IgD-negative memory B cell (primary cell): Measurements from ENCODE around the gene DENND4A. TPM values are rescaled to one million over a fixed set of nuclear protein-coding genes. Genes with fewer than 3 reads are reported as not detected.
A peak's percentile ranks its signal among the peaks of the same experiment; 100 is the strongest.

Experiments
- H3K27ac Mint-ChIP-seq, 3 donors: one replicate each; pipeline ENCODE4 v1.8.0; 2020 to 2022; ENCODE audit warnings: mild to moderate bottlenecking in 3 of 3, mixed read lengths in 3 of 3, moderate library complexity in 1 of 3
- H3K27me3 Mint-ChIP-seq: one replicate; pipeline ENCODE4 v1.8.0; 2021; ENCODE audit warnings: mixed read lengths
- H3K36me3 Mint-ChIP-seq: one replicate; pipeline ENCODE4 v1.8.0; 2020; ENCODE audit warnings: mild to moderate bottlenecking, mixed read lengths
- H3K4me1 Mint-ChIP-seq, 3 donors: one replicate each; pipeline ENCODE4 v1.8.0; 2020 to 2022; ENCODE audit warnings: mixed read lengths in 3 of 3, mild to moderate bottlenecking in 1 of 3
- H3K4me3 Mint-ChIP-seq, 4 donors: one replicate each; pipeline ENCODE4 v1.8.0; 2020 to 2022; ENCODE audit warnings: mild to moderate bottlenecking in 4 of 4, mixed read lengths in 4 of 4, moderate library complexity in 3 of 4
- H3K9me3 Mint-ChIP-seq, 3 donors: one replicate each; pipeline ENCODE4 v1.8.0; 2020 to 2021; ENCODE audit warnings: mixed read lengths in 3 of 3, mild to moderate bottlenecking in 1 of 3
- polyA plus RNA-seq: library from polyadenylated mRNA; unstranded; fragments of 300-500 nt; fragmentation: Illumina TruSeq; gene quantifications from one replicate; pipeline ENCODE4 v1.2.3, GENCODE V29; 2021

DENND4A gene
- polyA plus RNA-seq, 1 donor from 2014 or later, result 24.7 TPM

GRCh38 chr15:65666257-65666656 is 125.8 kb downstream of the DENND4A start:
- no peaks in the 10 kb centered on the region for H3K9me3 Mint-ChIP-seq
- H3K4me3 Mint-ChIP-seq, result peak overlapping the region in 1 of 4 donors; percentile 37
- peaks cover 3% of the 10 kb centered on the region for H3K36me3 Mint-ChIP-seq
- peaks cover 6 to 10% (median 7%) of the 10 kb centered on the region in 3 donors for H3K4me1 Mint-ChIP-seq
- H3K27ac Mint-ChIP-seq, result peak overlapping the region in 1 of 3 donors; percentile 67
- H3K27me3 Mint-ChIP-seq, result no peaks in the 10 kb centered on the region

DNA sequence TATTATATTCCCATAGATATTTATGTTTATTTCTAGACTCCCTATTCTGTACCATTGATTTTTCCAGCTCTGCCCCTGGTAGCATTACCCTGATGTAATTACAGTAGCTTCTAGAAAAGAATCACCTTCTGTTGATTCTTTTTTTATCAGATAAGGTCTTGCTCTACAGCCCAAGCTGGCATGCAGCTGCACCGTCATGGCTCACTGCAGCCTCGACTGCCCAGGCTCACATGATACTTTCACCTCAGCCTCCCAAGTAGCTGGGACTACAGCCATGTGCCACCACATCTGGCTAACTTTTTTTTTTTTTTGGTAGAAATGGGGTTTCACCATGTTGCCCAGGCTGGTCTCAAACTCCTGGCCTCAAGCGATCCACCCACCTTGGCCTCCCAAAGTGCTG is 128.6 kb downstream of the DENND4A start:
- Mint-ChIP-seq H3K9me3 (no peaks in the 10 kb centered on the region), H3K36me3 (peaks cover 3% of the 10 kb centered on the region), H3K27me3 (no peaks in the 10 kb centered on the region), H3K27ac (peak overlapping the region; percentile 69 to 92 (median 73)), H3K4me3 (peak overlapping the region in 2 of 4 donors; percentile 9 to 43), H3K4me1 (peaks cover 9 to 20% (median 15%) of the 10 kb centered on the region in 3 donors)

DNA sequence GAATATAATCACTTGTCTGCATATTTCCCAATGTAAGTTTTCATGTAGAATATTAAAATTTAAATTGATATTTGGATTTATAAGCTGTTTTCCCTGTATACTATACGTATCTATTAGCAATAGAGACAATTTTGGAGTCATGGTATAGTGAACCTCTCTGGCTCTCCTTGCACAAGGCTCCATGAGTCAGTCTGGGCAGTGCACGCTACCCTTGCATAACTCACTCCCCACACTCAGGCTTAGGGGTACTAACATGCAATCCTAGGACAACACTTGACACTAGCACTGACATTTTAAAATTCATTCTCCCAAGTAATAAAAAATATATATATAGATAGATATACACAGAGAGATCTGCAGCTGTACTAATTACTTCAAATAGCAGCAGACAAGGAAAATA is 131.2 kb downstream of the DENND4A start:
- Mint-ChIP-seq H3K4me3 (no peak overlapping the region), H3K27me3 (no peaks in the 10 kb centered on the region), H3K27ac (no peak overlapping the region), H3K36me3 (peaks cover 4% of the 10 kb centered on the region), H3K9me3 (no peaks in the 10 kb centered on the region), H3K4me1 (peaks cover 9 to 20% (median 15%) of the 10 kb centered on the region in 3 donors)

DNA sequence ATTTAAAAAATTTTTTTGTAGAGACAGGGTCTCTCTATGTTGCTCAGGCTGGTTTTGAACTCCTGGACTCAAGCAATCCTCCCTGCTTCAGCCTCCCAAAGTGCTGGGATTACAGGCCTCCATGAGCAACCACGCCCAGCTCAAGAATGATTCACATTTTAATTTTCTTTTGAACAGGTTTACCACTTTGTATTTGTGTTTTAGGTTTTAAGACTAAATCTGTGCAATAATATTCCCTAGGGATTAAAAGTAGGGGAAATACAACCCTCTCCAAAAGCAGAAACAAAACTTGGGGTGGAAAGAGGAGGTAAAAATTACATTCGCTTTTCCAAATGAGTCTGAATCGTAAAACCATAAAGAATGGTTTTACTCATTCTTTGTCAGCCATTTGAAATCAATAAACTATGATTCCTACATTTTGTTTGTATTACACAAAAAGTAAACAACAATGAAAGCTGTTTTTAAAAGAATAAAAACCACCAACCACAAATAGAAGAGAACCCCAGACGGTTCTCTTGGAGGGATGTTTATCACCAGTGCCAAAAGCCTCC is 132.5 kb downstream of the DENND4A start:
- Mint-ChIP-seq H3K27ac (peak overlapping the region; percentile 23 to 69 (median 48)), H3K9me3 (no peaks in the 10 kb centered on the region), H3K4me1 (peaks cover 9 to 20% (median 15%) of the 10 kb centered on the region in 3 donors), H3K4me3 (no peak overlapping the region), H3K36me3 (peaks cover 3% of the 10 kb centered on the region), H3K27me3 (no peaks in the 10 kb centered on the region)

DNA sequence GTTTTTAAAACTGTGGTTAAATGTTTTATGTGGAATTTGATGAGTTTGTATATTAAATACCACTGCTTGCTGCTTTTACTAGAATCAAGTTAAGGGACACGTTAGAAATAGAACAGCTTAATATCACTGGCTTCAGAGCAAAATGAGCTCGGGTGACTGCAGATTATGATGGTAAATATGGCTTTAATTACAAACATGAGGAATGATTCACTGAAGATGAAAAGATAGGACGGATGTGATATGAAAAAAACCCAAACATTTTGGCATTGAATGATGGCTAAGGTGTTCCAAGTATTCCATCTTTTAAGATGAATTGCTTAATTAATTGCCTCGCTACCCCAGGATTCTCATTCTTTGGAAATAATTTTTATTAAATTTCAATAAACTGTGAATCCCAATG is 136.6 kb downstream of the DENND4A start:
- Mint-ChIP-seq H3K27ac (peak overlapping the region in 2 of 3 donors; percentile 9 to 43), H3K27me3 (no peaks in the 10 kb centered on the region), H3K36me3 (peaks cover 6% of the 10 kb centered on the region), H3K9me3 (no peaks in the 10 kb centered on the region), H3K4me3 (no peak overlapping the region), H3K4me1 (peaks cover 5 to 20% (median 9%) of the 10 kb centered on the region in 3 donors)

GRCh38 chr15:65655026-65655425 is 137.1 kb downstream of the DENND4A start:
- H3K4me3 Mint-ChIP-seq, result no peak overlapping the region
- H3K27me3 Mint-ChIP-seq, result no peaks in the 10 kb centered on the region
- no peaks in the 10 kb centered on the region for H3K9me3 Mint-ChIP-seq
- H3K27ac Mint-ChIP-seq, result peak overlapping the region; percentile 9 to 43 (median 31)
- H3K36me3 Mint-ChIP-seq, result peaks cover 6% of the 10 kb centered on the region
- H3K4me1 Mint-ChIP-seq, result peaks cover 9 to 21% (median 10%) of the 10 kb centered on the region in 3 donors

DNA sequence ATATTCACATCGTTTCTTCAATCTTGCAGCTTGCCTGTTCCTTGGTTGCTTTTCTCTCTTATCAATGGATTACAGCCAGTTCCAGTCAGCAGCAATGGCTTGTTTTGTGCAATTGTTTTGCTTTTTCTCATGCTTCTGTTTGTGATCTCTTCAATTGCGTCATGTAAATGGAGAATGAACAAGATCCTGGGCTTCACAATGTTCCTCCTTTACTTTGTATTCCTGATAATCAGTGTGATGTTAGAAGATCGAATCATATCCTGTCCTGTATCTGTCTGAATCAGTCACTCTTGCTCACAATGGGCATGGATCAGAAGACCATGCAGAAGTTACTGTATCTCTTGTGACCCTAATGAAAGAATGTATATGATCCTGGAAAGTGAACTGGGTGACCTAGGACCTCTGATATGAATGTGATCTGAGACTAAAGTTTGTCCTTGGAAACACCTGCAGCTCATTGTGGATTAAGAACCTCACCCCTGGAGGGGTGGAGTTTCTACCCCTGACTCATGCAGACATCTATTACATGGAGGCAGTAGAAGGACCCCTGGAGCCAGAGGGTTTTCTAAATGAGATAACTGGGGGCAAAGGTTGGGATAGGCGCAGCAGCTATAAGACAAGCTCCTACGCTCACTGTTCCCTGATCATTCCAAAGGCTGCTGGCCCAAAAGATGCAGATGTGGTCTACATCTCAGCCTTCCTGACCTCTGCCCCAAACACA is 138.1 kb downstream of the DENND4A start:
- Mint-ChIP-seq H3K27me3 (no peaks in the 10 kb centered on the region), H3K4me3 (no peak overlapping the region), H3K9me3 (no peaks in the 10 kb centered on the region), H3K27ac (peak overlapping the region in 2 of 3 donors; percentile 14 to 71), H3K4me1 (peaks cover 5 to 22% (median 7%) of the 10 kb centered on the region in 3 donors), H3K36me3 (peaks cover 6% of the 10 kb centered on the region)

DNA sequence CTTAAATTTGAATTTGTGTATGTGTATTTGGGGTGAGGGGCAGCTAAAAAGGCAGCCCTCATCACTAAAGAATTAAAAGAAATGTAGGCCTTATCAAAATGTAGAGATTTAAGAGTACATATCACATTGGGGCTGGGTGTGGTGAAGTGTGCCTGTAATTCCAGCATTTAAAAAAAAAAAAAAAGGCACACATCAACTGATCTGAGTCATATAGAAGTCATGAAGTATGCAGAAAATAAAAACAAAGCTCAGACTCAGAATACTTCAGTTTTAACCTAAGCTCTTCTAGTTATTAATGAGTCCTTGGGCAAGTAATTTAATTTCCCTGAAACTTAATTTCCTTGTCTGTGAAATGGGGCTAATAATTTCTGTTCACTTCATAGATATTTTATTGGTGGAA is 138.8 kb downstream of the DENND4A start:
- no peaks in the 10 kb centered on the region for H3K9me3 Mint-ChIP-seq
- H3K36me3 Mint-ChIP-seq, result peaks cover 6% of the 10 kb centered on the region
- peak overlapping the region in 1 of 3 donors; percentile 14 for H3K27ac Mint-ChIP-seq
- H3K27me3 Mint-ChIP-seq, result no peaks in the 10 kb centered on the region
- H3K4me1 Mint-ChIP-seq, result peaks cover 5 to 18% (median 7%) of the 10 kb centered on the region in 3 donors
- no peak overlapping the region for H3K4me3 Mint-ChIP-seq

DNA sequence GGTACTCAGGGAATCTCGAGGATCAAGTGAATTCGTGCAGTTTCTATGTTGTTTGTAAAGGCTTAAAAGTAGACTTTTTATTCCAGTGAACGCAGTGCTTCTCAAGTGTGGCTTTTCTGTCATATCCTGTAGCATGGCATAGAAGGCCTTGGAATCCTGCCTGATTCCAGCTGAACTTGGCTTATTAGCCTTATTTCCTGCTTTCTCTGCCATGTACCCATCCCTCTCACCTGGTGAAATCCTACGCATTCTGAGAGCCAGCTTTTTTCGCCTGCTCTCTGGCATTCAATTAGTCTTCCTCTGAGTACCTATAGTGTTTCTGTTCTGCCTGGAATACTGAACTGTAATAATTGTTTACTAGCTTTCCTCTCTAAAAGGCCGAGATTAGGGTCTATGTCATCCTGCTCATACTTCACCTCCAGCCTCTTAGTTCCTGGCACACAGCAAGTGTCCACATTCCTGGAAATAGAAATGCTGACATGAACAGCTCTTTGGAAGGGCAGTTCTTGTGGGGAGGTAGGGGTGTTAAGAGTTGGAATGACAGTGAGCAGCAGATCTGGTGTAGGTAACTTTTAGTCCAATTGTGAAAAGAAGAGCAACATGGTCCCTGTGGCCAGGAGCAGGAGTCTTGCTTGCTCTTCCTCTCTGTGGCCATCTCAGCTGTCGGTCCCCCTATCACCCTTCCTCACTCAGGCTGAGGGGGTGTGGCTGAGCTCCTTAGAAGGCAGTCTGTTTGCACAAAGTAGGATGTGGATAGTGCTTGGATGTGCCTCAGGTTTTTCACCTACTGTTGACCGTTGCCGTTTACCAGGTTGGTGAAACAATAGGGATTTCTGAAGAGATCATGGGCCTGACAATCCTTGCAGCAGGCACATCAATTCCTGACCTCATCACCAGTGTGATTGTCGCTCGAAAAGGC is 140.0 kb downstream of the DENND4A start:
- Mint-ChIP-seq H3K9me3 (no peaks in the 10 kb centered on the region), H3K27ac (peak overlapping the region; percentile 8 to 27 (median 18)), H3K27me3 (no peaks in the 10 kb centered on the region), H3K4me3 (no peak overlapping the region), H3K36me3 (peaks cover 7% of the 10 kb centered on the region), H3K4me1 (peaks cover 5 to 18% (median 9%) of the 10 kb centered on the region in 3 donors)

GRCh38 chr15:65651042-65651322 is 141.1 kb downstream of the DENND4A start:
- Mint-ChIP-seq H3K36me3 (peaks cover 6% of the 10 kb centered on the region), H3K27ac (no peak overlapping the region), H3K9me3 (no peaks in the 10 kb centered on the region), H3K4me1 (peaks cover 5 to 18% (median 9%) of the 10 kb centered on the region in 3 donors), H3K4me3 (no peak overlapping the region), H3K27me3 (no peaks in the 10 kb centered on the region)

DNA sequence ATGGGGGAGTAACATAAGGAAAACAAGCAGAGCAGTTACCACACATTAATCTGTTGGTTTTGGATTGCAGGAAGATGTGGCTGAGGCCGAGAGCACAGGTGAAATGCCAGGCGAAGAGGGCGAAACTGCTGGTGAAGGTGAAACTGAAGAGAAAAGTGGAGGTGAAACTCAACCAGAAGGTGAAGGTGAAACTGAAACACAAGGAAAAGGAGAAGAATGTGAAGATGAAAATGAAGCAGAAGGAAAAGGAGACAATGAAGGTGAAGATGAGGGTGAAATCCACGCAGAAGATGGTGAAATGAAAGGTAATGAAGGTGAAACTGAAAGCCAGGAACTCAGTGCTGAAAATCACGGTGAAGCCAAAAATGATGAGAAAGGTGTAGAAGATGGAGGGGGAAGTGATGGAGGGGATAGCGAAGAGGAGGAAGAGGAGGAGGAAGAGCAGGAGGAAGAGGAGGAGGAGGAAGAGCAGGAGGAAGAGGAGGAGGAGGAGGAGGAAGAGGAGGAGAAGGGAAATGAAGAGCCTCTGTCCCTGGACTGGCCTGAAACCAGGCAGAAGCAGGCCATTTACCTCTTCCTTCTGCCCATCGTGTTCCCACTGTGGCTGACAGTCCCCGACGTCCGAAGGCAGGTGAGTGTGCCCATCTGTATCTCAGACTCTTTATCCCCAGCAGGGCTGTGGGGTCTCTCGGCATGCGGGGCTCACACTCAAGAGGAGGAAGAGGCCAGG is 141.6 kb downstream of the DENND4A start:
- peak overlapping the region in 2 of 4 donors; percentile 14 to 58 for H3K4me3 Mint-ChIP-seq
- peak overlapping the region in 2 of 3 donors; percentile 63 to 68 for H3K27ac Mint-ChIP-seq
- H3K36me3 Mint-ChIP-seq, result peaks cover 7% of the 10 kb centered on the region
- H3K9me3 Mint-ChIP-seq, result no peaks in the 10 kb centered on the region
- no peaks in the 10 kb centered on the region for H3K27me3 Mint-ChIP-seq
- peaks cover 5 to 18% (median 9%) of the 10 kb centered on the region in 3 donors for H3K4me1 Mint-ChIP-seq

- H3K4me3 Mint-ChIP-seq, result no peak overlapping the region
- H3K27me3 Mint-ChIP-seq, result no peaks in the 10 kb centered on the region
Measured at GRCh38 chr15:65646486-65646885, 145.6 kb downstream of the DENND4A start.

GRCh38 chr15:65645392-65645791 is 146.7 kb downstream of the DENND4A start:
- Mint-ChIP-seq H3K36me3 (peaks cover 8% of the 10 kb centered on the region), H3K9me3 (no peaks in the 10 kb centered on the region), H3K4me1 (peaks cover 4 to 8% (median 8%) of the 10 kb centered on the region in 3 donors), H3K27me3 (no peaks in the 10 kb centered on the region), H3K4me3 (no peak overlapping the region), H3K27ac (no peak overlapping the region)

More at GRCh38 chr15:65646486-65646885, 145.6 kb downstream of the DENND4A start:
- no peaks in the 10 kb centered on the region for H3K9me3 Mint-ChIP-seq
- peaks cover 10% of the 10 kb centered on the region for H3K36me3 Mint-ChIP-seq
- no peak overlapping the region for H3K27ac Mint-ChIP-seq
- H3K4me1 Mint-ChIP-seq, result peaks cover 5 to 14% (median 9%) of the 10 kb centered on the region in 3 donors

- H3K4me3 Mint-ChIP-seq, result no peak overlapping the region
- peaks cover 8% of the 10 kb centered on the region for H3K36me3 Mint-ChIP-seq
- H3K9me3 Mint-ChIP-seq, result no peaks in the 10 kb centered on the region
- no peaks in the 10 kb centered on the region for H3K27me3 Mint-ChIP-seq
- H3K4me1 Mint-ChIP-seq, result peaks cover 0 to 2% (median 0%) of the 10 kb centered on the region in 3 donors
- peak overlapping the region in 2 of 3 donors; percentile 16 to 66 for H3K27ac Mint-ChIP-seq
Measured at GRCh38 chr15:65644282-65644681, 147.8 kb downstream of the DENND4A start.
